GM19452 (cell line): ENCODE data around the gene ZNF682.
"Not testable (repeated sequence)": the region's sequence is repeated elsewhere in the genome, so short reads cannot be mapped to it uniquely, and the experiment has no call there.

ENCODE experiments used
- ATAC-seq: cut with Tn5 transposase; IDR thresholded peaks from one replicate; pipeline ENCODE4 v1.9.1; 2021; ENCODE audit not compliant: unreplicated experiment

ZNF682 gene

GRCh38 chr19:20005741-20006140 lies 33.6 kb downstream of the ZNF682 start:
- no peak for ATAC-seq

GRCh38 chr19:19997656-19998268 lies 41.5 kb downstream of the ZNF682 start:
- no peak for ATAC-seq

- no peak for ATAC-seq
Observed at GRCh38 chr19:19966862-19967261, 72.4 kb downstream of the ZNF682 start.

GRCh38 chr19:19966126-19966525 lies 73.2 kb downstream of the ZNF682 start:
- ATAC-seq = not testable (repeated sequence)

GRCh38 chr19:19964416-19964815 lies 74.9 kb downstream of the ZNF682 start:
- ATAC-seq = no peak

GRCh38 chr19:19959151-19959799 lies 80.0 kb downstream of the ZNF682 start:
- ATAC-seq = not testable (repeated sequence)

- ATAC-seq = not testable (repeated sequence)
Observed at GRCh38 chr19:19957766-19958165, 81.5 kb downstream of the ZNF682 start.

GRCh38 chr19:19956434-19957075 lies 82.8 kb downstream of the ZNF682 start:
- ATAC-seq = no peak

GRCh38 chr19:19955208-19955607 lies 84.1 kb downstream of the ZNF682 start:
- ATAC-seq = no peak
